Right cardiac atrium (tissue), 5 donors: ENCODE measurements around the gene SPRED2. TPM values are rescaled to one million over a fixed set of nuclear protein-coding genes. Genes with fewer than 3 reads are reported as not detected.

Experiments used
- ATAC-seq, 2 donors: fragments of 200-7000 bp; cut with Tn5 transposase; one replicate each; pipeline versions ENCODE4 v1.8.0 to v1.9.1; 2020; ENCODE audit warnings: moderate library complexity in 2 of 2, mild to moderate bottlenecking in 1 of 2
- DNase-seq, 3 donors: peaks; one replicate each; pipeline ENCODE4 v3.0.0-alpha.2; 2020
- H3K27ac ChIP-seq: one replicate; pipeline ENCODE4 v1.5.1; 2013; ENCODE audit warnings: mild to moderate bottlenecking, low read length, control low read depth, moderate library complexity
- H3K27me3 ChIP-seq: one replicate; pipeline ENCODE4 v1.6.1; 2013; ENCODE audit not compliant: control insufficient read depth, insufficient read depth
- H3K4me1 ChIP-seq: one replicate; pipeline ENCODE4 v1.6.1; 2013; ENCODE audit warnings: low read length; ENCODE audit not compliant: control insufficient read depth, insufficient read depth
- H3K4me3 ChIP-seq: one replicate; pipeline ENCODE4 v1.5.1; 2013; ENCODE audit warnings: low read length, control low read depth
- H3K9me3 ChIP-seq: one replicate; pipeline ENCODE4 v1.6.1; 2013; ENCODE audit warnings: low read length; ENCODE audit not compliant: control insufficient read depth
- WGBS: extraction: QIAGEN DNeasy Blood & Tissue Kit; methylation state at CpG from one replicate; pipeline ENCODE4 v1.1.7; 2013; 5-methylcytosine and 5-hydroxymethylcytosine counted together
- intact Hi-C, 4 donors: fragments of 100-400 bp; cut with DNase I; formaldehyde crosslinking; loops; one replicate each; pipeline versions ENCODE4 v1.11.0 to v1.14.0; 2022 to 2023
- polyA plus RNA-seq: library from polyadenylated mRNA; stranded (reverse); fragments of 200-250 nt; gene quantifications from one replicate; pipeline ENCODE4 v1.2.3, GENCODE V29; 2013
- total RNA-seq, 4 donors: library from RNA; stranded (reverse); fragmentation: NEBNext Ultra II Directional; extraction: Animal tissue kit (Norgen Biotek cat#: 25700); gene quantifications; one replicate each; pipeline ENCODE4 v1.2.1, GENCODE V29; 2021
- donor health status: healthy with polysubstance abuse.
- donor health status: DM: no; HTN: yes; CAD: no.
- donor health status: DM: no; HTN: no; CAD: no.
- donor health status: DM: no; HTN: yes; CAD: no; lungs with severe emphysema.
- donor health status: DM: yes; HTN: yes; CAD: no.

The SPRED2 gene
- total and polyA plus RNA-seq, 5 donors = 9.2 to 17.9 (median 15.3) TPM

GRCh38 chr2:65305934-65306333, 126.5 kb downstream of the SPRED2 start:
- H3K9me3 ChIP-seq = no peaks in the 10 kb centered on the region
- H3K27ac ChIP-seq = no peak overlapping the region
- H3K4me1 ChIP-seq = peaks cover 11% of the 10 kb centered on the region
- no peaks in the 10 kb centered on the region for H3K27me3 ChIP-seq
- no peak overlapping the region for H3K4me3 ChIP-seq
- WGBS = 79% methylated on average over 2 of the region's 2 CpGs
- ATAC-seq = no peak
- intact Hi-C loops = no loop called here
- no peak for DNase-seq

- DNase-seq (peak; percentile 52 to 74 (median 74)), ATAC-seq (peak; percentile 73 to 76)
- 47% methylated on average over 20 of the region's 20 CpGs for WGBS
- Histone ChIP-seq H3K27me3 (no peaks in the 10 kb centered on the region), H3K4me1 (peaks cover 8% of the 10 kb centered on the region), H3K27ac (peak overlapping the region; percentile 23), H3K4me3 (no peak overlapping the region), H3K9me3 (no peaks in the 10 kb centered on the region)
- intact Hi-C loops = no loop called here
Observed at GRCh38 chr2:65300761-65301711, 131.4 kb downstream of the SPRED2 start.

- DNase-seq (peak; percentile 87 to 94 (median 91)), ATAC-seq (peak; percentile 95)
- WGBS = 38% methylated on average over 16 of the region's 16 CpGs
- no peaks in the 10 kb centered on the region for H3K27me3 ChIP-seq
- H3K4me3 ChIP-seq = no peak overlapping the region
- H3K4me1 ChIP-seq = peaks cover 8% of the 10 kb centered on the region
- H3K27ac ChIP-seq = peak overlapping the region; percentile 13
- intact Hi-C loops = no loop called here
- no peaks in the 10 kb centered on the region for H3K9me3 ChIP-seq
Observed at GRCh38 chr2:65300134-65300760, 132.2 kb downstream of the SPRED2 start.

- H3K9me3 ChIP-seq = no peaks in the 10 kb centered on the region
- DNase-seq = no peak
Observed at GRCh38 chr2:65299246-65299645, 133.2 kb downstream of the SPRED2 start.

GRCh38 chr2:65298089-65298488, 134.3 kb downstream of the SPRED2 start:
- no peak for ATAC-seq
- H3K9me3 ChIP-seq = no peaks in the 10 kb centered on the region
- peaks cover 8% of the 10 kb centered on the region for H3K4me1 ChIP-seq
- H3K27ac ChIP-seq = no peak overlapping the region
- intact Hi-C loops = no loop called here
- DNase-seq = no peak
- H3K4me3 ChIP-seq = no peak overlapping the region
- H3K27me3 ChIP-seq = no peaks in the 10 kb centered on the region
- 90% methylated on average over 5 of the region's 5 CpGs for WGBS

More at GRCh38 chr2:65299246-65299645, 133.2 kb downstream of the SPRED2 start:
- Histone ChIP-seq H3K4me1 (peaks cover 8% of the 10 kb centered on the region), H3K27ac (no peak overlapping the region), H3K4me3 (no peak overlapping the region), H3K27me3 (no peaks in the 10 kb centered on the region)
- WGBS = 84% methylated on average over 7 of the region's 7 CpGs
- intact Hi-C loops = no loop called here
- no peak for ATAC-seq

GRCh38 chr2:65297544-65297943, 134.9 kb downstream of the SPRED2 start:
- intact Hi-C loops = no loop called here
- no peaks in the 10 kb centered on the region for H3K27me3 ChIP-seq
- no peak overlapping the region for H3K4me3 ChIP-seq
- DNase-seq (no peak), ATAC-seq (no peak)
- WGBS = 93% methylated on average over 9 of the region's 9 CpGs
- H3K9me3 ChIP-seq = no peaks in the 10 kb centered on the region
- H3K4me1 ChIP-seq = peaks cover 9% of the 10 kb centered on the region
- no peak overlapping the region for H3K27ac ChIP-seq

- H3K4me1 ChIP-seq = peaks cover 9% of the 10 kb centered on the region
- no peak overlapping the region for H3K27ac ChIP-seq
- ATAC-seq (no peak), DNase-seq (no peak)
- H3K27me3 ChIP-seq = no peaks in the 10 kb centered on the region
- intact Hi-C loops = no loop called here
- H3K9me3 ChIP-seq = no peaks in the 10 kb centered on the region
- H3K4me3 ChIP-seq = no peak overlapping the region
- 94% methylated on average over 7 of the region's 7 CpGs for WGBS
Observed at GRCh38 chr2:65296971-65297370, 135.4 kb downstream of the SPRED2 start.

- no peaks in the 10 kb centered on the region for H3K9me3 ChIP-seq
- DNase-seq = no peak
- no peak overlapping the region for H3K4me3 ChIP-seq
- H3K4me1 ChIP-seq = peaks cover 2% of the 10 kb centered on the region
- ATAC-seq = peak in 1 of 2 donors; percentile 60
- 37% methylated on average over 6 of the region's 6 CpGs for WGBS
- intact Hi-C loops = no loop called here
- H3K27me3 ChIP-seq = no peaks in the 10 kb centered on the region
- H3K27ac ChIP-seq = no peak overlapping the region
Observed at GRCh38 chr2:65294701-65295100, 137.7 kb downstream of the SPRED2 start.

- ATAC-seq = no peak
- Histone ChIP-seq H3K27ac (no peak overlapping the region), H3K27me3 (no peaks in the 10 kb centered on the region), H3K4me3 (no peak overlapping the region), H3K9me3 (no peaks in the 10 kb centered on the region), H3K4me1 (peaks cover 2% of the 10 kb centered on the region)
- DNase-seq = no peak
- 74% methylated on average over 6 of the region's 6 CpGs for WGBS
- intact Hi-C loops = no loop called here
Observed at GRCh38 chr2:65294136-65294535, 138.3 kb downstream of the SPRED2 start.

- no peaks in the 10 kb centered on the region for H3K9me3 ChIP-seq
- no peaks in the 10 kb centered on the region for H3K27me3 ChIP-seq
- H3K27ac ChIP-seq = no peak overlapping the region
- intact Hi-C loops = no loop called here
- no peak for DNase-seq
- ATAC-seq = no peak
- H3K4me3 ChIP-seq = no peak overlapping the region
- H3K4me1 ChIP-seq = peaks cover 2% of the 10 kb centered on the region
- 84% methylated on average over 5 of the region's 5 CpGs for WGBS
Observed at GRCh38 chr2:65293376-65293775, 139.0 kb downstream of the SPRED2 start.

- Histone ChIP-seq H3K27me3 (no peaks in the 10 kb centered on the region), H3K4me3 (no peak overlapping the region), H3K4me1 (peaks cover 2% of the 10 kb centered on the region), H3K27ac (no peak overlapping the region), H3K9me3 (no peaks in the 10 kb centered on the region)
- intact Hi-C loops = no loop called here
- DNase-seq (no peak), ATAC-seq (peak in 1 of 2 donors; percentile 14)
- WGBS = 51% methylated on average over 21 of the region's 21 CpGs
Observed at GRCh38 chr2:65292461-65293011, 139.9 kb downstream of the SPRED2 start.
